Anterior cingulate cortex (tissue), 58 donors: ENCODE results near the gene PKNOX2.

Experiments used
- DNase-seq, 58 donors: peaks; one replicate each; lab custom pipeline; 2025; lab: John Stamatoyannopoulos, UW

PKNOX2 gene

GRCh38 chr11:125256541-125257189 is 92.1 kb downstream of the PKNOX2 start:
- DNase-seq, result no peak

- DNase-seq, result no peak
Measured at GRCh38 chr11:125257190-125257579, 92.6 kb downstream of the PKNOX2 start.

DNA sequence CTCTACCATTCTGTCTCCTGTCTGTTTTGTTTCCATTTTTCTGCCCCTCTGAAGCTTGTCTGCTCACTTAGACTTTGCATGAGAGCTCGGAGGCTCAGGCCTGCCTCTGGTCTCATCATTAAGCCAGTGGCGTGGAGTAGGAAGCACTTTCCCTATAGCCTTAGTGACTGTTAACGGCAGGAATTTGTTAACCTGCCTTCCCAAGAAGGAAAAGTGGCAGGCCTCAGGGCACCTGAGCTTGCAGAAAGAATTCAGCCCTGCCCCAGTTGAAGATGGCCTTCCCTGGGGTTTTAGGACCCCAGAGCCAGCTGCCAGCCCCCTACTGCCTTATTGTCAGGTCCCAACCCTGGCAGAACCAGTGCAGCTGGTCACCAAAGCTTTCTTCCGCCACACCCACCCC is 93.2 kb downstream of the PKNOX2 start:
- DNase-seq, result no peak

DNA sequence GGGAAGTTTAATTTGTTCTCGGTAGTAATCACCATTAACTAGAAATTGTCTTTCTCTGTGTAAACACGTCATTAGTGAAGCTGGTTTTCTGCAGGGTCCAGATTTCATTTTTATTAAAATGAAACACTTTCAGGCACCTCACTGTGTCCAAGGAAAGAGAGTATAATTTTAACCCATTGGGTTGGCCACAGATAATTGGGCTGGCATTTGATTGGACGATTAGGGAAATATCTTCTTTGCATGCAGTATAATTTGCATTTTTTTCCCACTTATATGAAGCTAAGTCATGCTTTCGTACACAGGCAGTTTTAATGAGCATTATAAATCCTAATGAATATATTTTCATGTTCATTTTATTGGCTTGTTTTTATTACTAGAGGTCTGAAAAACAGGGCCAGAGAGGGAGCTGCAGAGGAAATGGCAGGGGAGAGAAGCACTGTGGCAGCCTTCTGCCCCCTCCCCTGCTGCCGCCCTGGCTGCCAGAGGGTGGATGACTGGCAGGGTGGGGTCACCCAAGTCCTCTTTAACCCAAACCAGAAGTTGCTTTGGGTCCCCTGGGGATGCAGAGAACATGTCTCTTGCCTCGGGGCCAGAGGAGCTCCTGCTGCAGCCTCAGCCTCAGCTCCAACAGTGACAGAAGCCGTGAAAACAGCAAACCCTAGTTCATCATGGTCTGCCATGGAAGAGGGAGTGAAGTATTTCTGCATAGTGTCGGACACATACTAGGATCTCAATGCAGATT is 93.9 kb downstream of the PKNOX2 start:
- DNase-seq, result no peak

DNA sequence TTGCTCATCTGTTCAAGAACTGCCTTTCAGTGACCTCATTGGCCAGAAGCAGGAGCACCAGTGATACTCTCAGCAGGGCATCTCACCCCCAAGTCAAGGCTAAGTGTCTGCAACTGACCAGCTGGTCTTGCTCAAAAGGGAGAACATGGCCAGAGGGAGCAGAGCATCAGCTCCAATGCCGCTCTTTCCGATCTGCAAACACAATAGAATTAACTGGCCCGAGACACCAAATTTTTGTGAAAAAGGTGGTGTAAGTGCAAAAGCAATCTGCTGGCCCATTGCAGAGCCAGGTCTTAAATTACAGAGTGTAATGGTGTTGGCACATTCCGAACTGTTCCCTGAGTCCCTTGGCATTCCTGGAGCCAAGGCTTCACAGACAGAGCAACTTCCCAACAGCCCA is 97.0 kb downstream of the PKNOX2 start:
- no peak for DNase-seq

DNA sequence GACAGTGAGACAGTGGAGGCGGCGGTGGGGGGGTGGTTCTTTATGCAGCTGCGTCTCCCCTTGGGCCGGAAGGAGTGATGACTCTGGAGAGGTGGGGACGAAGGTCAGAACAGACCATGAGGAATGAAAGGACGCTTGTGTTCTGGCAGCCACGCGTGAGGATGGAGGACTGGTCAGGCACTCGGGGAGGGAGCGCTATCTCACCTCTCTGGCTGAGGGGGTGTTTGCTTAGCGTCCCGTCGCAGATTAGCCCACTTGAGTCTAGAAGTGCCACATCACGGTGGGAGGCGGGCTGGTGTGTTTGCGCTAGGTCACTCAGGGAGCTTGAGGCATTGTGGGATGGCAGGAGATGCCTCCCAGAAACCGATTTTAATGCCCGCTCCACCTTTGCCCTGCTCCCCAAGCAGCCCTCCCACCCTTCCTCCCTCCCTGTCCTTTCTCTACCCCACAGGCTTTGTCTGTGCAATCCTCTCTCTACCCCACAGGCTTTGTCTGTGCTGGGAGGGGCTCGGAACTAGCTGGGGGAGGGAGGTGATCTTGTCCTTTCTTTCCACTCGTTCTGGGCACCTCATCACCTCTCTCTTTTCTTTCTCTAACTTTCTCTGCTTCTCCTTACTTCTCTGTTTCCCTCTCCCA is 97.8 kb downstream of the PKNOX2 start:
- no peak for DNase-seq

GRCh38 chr11:125262830-125263218 is 98.3 kb downstream of the PKNOX2 start:
- peak in 1 of 58 donors; percentile 51 for DNase-seq

DNA sequence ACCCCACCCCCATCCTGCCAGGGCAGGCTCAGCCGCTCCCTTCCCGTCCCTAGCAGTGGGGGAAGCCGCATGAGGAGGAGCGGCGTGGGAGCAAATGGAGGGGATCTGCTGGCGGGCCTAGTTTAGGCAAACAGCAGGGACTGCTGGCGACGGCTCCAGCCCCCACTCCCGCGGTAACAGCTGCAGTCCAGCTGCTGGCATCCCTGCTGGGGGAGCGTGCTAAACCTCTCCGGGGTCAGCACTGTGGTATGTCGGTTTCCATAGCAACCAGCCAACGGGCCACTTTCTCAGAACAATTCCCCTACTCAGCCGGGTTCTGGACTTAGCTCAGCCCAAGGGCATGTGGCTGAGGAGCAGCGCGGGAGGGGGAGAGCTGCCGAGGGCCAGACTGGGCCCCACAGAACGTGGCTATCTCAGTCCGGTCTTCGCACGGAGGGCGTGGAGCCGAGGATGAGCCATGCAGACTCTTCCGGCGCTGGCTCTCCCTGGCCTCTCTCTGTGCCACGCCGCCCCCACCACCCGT is 98.8 kb downstream of the PKNOX2 start:
- DNase-seq, result peak in 52 of 58 donors; percentile 26 to 82 (median 58)

- no peak for DNase-seq
Measured at GRCh38 chr11:125264100-125265022, 99.8 kb downstream of the PKNOX2 start.

- no peak for DNase-seq
Measured at GRCh38 chr11:125267548-125267947, 103.0 kb downstream of the PKNOX2 start.

DNA sequence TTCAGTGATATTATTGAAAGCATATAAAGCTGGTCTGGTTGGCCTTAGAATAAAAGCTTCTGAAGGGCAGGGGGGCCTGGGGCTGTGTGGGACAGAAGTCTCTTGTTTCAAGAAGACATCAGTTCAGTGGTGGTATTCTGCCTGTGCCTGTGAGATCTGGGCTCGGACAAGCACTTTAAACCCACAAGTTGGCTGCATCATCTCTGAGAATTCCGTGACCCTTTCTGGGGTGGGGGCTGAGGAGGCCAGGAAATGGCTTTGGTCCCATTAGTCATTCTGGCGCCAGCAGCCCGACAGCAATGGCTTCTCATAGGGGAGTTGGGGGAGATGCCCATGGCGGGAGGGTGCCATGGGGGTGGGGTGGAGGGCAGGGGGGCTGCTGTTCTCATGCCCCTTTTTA is 104.1 kb downstream of the PKNOX2 start:
- no peak for DNase-seq

DNA sequence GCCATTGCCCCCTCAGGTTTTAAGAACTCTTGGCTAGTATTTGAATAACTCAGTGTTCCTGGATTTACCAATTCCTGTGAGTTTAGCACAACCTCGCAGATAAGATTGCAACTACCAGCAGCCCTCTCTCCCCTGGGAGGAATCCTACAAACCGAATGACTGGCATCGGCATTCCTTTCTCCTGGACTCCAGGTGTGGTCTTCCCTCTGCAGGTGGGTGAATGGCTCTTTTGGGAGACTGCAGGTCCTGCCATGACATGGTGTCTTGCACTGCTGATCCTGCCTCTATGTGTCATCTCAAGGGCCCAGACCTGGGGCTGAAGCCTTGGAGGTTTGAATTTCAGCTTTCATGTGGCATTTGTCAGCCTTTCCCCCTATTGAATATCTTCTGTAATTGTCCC is 105.6 kb downstream of the PKNOX2 start:
- DNase-seq, result no peak

- no peak for DNase-seq
Measured at GRCh38 chr11:125270711-125271110, 106.2 kb downstream of the PKNOX2 start.

DNA sequence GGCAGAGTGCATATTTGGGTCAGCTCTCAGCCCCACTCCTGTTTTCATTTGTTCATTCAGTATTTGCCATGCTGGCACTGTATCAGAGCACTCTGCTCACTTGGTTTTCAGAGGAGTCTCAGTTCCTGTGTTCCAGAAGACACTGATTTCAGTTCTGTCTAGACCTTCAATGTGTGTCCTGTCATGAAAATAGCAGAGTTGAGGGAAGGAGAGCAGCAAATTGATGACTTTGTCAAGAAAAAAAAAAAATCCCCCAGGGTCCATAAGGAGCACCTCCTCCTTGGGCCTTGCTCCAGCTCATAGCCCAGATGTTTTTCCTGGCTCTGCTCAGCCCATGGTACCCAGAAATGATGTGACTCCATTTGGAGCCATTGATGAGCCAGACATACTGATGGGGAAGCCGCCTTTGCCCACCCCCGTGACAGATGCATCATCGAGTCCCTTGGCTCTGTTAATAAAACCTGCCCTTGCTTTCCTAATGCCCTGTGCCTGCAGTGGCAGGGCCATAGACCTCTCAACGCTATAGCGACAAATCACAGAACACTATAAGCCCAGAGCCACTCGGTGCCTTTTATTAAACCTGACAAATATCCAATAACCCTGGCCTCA is 107.0 kb downstream of the PKNOX2 start:
- DNase-seq, result no peak

GRCh38 chr11:125272092-125272491 is 107.5 kb downstream of the PKNOX2 start:
- no peak for DNase-seq

- DNase-seq, result no peak
Measured at GRCh38 chr11:125272821-125273220, 108.3 kb downstream of the PKNOX2 start.

GRCh38 chr11:125273519-125274000 is 109.0 kb downstream of the PKNOX2 start:
- no peak for DNase-seq

- no peak for DNase-seq
Measured at GRCh38 chr11:125274309-125274708, 109.8 kb downstream of the PKNOX2 start.

DNA sequence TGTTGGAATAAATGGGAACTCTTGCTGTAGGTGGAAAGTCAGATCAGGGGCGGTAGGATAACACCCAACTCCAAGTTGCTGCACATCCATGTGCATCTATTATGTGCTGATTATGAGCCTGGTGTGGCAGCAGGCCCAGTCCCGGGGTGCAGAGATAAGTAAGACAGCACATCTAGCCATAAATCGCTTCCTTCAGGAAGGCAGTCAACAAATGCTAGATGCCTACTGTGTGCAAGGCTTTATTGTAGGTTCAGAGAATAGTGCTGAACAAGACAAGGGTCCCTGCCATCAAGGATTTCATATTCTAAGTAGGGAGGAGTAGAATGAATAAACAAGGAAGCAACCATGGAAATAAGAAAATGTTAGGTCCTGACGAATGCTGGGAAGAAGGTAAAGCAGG is 110.2 kb downstream of the PKNOX2 start:
- DNase-seq, result no peak
